MCF 10A (cell line): ENCODE data around the gene ANTKMT. TPM values are rescaled to one million over a fixed set of nuclear protein-coding genes. Genes with fewer than 3 reads are reported as not detected.
"Not testable (repeated sequence)": the region's sequence is repeated elsewhere in the genome, so short reads cannot be mapped to it uniquely, and the experiment has no call there.

Source experiments
- BruUV-seq: library from RNA; stranded (reverse); fragments of 400-500 nt; replicated peaks from 2 replicates; lab custom pipeline; 2021; lab: Mats Ljungman, UMichigan
- CTCF ChIA-PET: fragments of 300-600 bp; sonication (Branson Sonifier 250); formaldehyde crosslinking; extraction: SDS; loops from one replicate; lab custom pipeline; 2021; ENCODE audit warnings: antibody characterized with exemption, inconsistent platforms; lab: Yijun Ruan, JAX
- POLR2A ChIA-PET: fragments of 300-600, 350-650 bp; sonication (Branson Sonifier 250); formaldehyde crosslinking; extraction: SDS; loops from one replicate; lab custom pipeline; 2020; ENCODE audit warnings: antibody characterized with exemption, inconsistent platforms; lab: Yijun Ruan, JAX
- DNase-seq: peaks from one replicate; pipeline ENCODE4 v3.0.0-alpha.2; 2018; ENCODE audit not compliant: unreplicated experiment
- H3K27ac Mint-ChIP-seq: one replicate; pipeline ENCODE4 v1.8.0; 2022; ENCODE audit warnings: mild to moderate bottlenecking, low read depth, mixed read lengths; ENCODE audit not compliant: unreplicated experiment
- H3K27me3 Mint-ChIP-seq: one replicate; pipeline ENCODE4 v1.8.0; 2022; ENCODE audit warnings: mixed read lengths; ENCODE audit not compliant: insufficient read depth, unreplicated experiment
- H3K36me3 Mint-ChIP-seq: one replicate; pipeline ENCODE4 v1.8.0; 2022; ENCODE audit warnings: mild to moderate bottlenecking, moderate library complexity, mixed read lengths; ENCODE audit not compliant: insufficient read depth, unreplicated experiment
- H3K4me1 Mint-ChIP-seq: one replicate; pipeline ENCODE4 v1.8.0; 2022; ENCODE audit warnings: mixed read lengths; ENCODE audit not compliant: insufficient read depth, unreplicated experiment
- H3K4me3 Mint-ChIP-seq: one replicate; pipeline ENCODE4 v1.8.0; 2022; ENCODE audit warnings: mild to moderate bottlenecking, moderate library complexity, mixed read lengths; ENCODE audit not compliant: unreplicated experiment
- H3K9me3 Mint-ChIP-seq: one replicate; pipeline ENCODE4 v1.8.0; 2022; ENCODE audit warnings: mixed read lengths; ENCODE audit not compliant: unreplicated experiment
- CTCF ChIP-seq: fragments of 200-600 bp; IDR thresholded peaks from one replicate; pipeline ENCODE4 v1.8.0; 2022; ENCODE audit warnings: antibody characterized with exemption, mild to moderate bottlenecking; ENCODE audit not compliant: unreplicated experiment
- intact Hi-C: fragments of 100-400 bp; cut with micrococcal nuclease; formaldehyde crosslinking; loops from 2 replicates; pipeline ENCODE4 v1.14.1; 2022
- total RNA-seq: library from RNA; stranded (reverse); gene quantifications from 2 replicates; pipeline ENCODE4 v1.2.3, GENCODE V29; 2022

ANTKMT gene
- total RNA-seq, 1 experiment from 2014 or later = 54.7 TPM

DNA sequence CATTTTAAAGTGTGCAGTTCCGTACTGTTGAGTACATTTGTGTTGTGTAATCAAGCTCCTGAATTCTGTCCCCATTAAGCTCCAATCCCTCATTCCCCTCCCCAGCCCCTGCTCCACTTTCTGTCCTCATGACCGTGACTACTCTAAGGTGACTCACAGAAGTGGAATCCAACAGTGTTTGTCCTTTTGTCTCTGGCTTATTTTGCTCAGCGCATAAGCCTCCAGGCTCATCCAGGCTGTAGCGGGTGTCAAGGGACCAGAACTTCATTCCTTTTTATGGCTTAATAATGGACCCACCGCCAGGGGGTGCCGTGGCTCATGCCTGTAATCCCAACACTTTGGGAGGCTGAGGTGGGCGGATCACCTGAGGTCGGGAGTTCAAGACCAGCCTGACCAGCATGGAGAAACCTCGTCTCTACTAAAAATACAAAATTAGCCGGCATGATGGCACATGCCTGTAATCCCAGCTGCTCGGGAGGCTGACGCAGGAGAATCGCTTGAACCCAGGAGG, 8.2 kb upstream of the ANTKMT start:
- H3K4me3 Mint-ChIP-seq = peak overlapping the region; percentile 42
- intact Hi-C loops = loop anchor here (1.0 kb wide), 1 partner anchor 73 kb away; no protein-coding TSS in a partner anchor
- not testable (repeated sequence) for H3K27me3 Mint-ChIP-seq, H3K36me3 Mint-ChIP-seq, H3K9me3 Mint-ChIP-seq, BruUV-seq
- peaks cover 20% of the 10 kb centered on the region for H3K4me1 Mint-ChIP-seq
- ChIA-PET CTCF (interaction anchor here (0.6 to 3.9 kb wide), 29 partner anchors 8 to 646 kb away, joined by 3 to 34 read pairs (median 4); partner anchors contain the start of genes ANTKMT, CHTF18, CIAO3 and HAGHL), POLR2A (interaction anchor here (0.6 to 8.8 kb wide), 20 partner anchors 9 to 125 kb away, joined by 3 to 124 read pairs (median 4); partner anchors contain the start of genes ANTKMT, CCDC78, CIAO3 and HAGHL)
- H3K27ac Mint-ChIP-seq = peak overlapping the region; percentile 72
- DNase-seq = peak; percentile 96
- TF ChIP-seq CTCF = peak; percentile 58

DNA sequence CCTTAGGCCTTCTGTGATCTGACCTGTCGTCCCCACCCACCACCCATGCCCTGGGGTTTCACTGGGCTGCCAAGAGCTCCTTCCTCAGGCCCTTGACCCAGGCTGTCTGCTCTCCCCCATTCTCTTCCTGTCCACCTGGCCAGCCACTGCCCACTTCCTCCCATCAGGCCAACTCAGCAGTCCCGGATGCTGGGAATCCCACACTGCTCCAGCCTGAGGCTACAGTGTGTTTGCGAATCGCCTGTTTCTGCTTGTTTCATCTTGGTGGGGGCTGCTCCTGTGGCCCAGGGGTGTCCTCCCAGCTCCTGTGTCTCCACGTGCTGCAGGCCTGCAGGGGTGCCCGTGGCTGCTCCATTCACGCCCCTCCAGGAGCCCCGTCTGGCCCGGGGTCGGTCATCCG, 6.9 kb upstream of the ANTKMT start:
- no peaks in the 10 kb centered on the region for H3K27me3 Mint-ChIP-seq
- peaks cover 12% of the 10 kb centered on the region for H3K36me3 Mint-ChIP-seq
- TF ChIP-seq CTCF = no peak
- H3K27ac Mint-ChIP-seq = no peak overlapping the region
- no TSS peak for BruUV-seq
- intact Hi-C loops = no loop called here
- DNase-seq = no peak
- H3K4me1 Mint-ChIP-seq = peaks cover 18% of the 10 kb centered on the region
- H3K9me3 Mint-ChIP-seq = no peaks in the 10 kb centered on the region
- CTCF ChIA-PET = interaction anchor here (0.6 to 1.6 kb wide), 5 partner anchors 10 to 71 kb away, joined by 3 to 6 read pairs (median 4); no protein-coding TSS in a partner anchor
- peak overlapping the region; percentile 60 for H3K4me3 Mint-ChIP-seq
- POLR2A ChIA-PET = interaction anchor here (1.2 to 8.8 kb wide), 6 partner anchors 10 to 74 kb away, joined by 3 to 124 read pairs (median 9); partner anchors contain the start of genes ANTKMT, CCDC78, CHTF18 and CIAO3

GRCh38 chr16:714558-715476, 6.1 kb upstream of the ANTKMT start, which contains the start of gene METRN:
Gene METRN, plus strand, starts transcription at chr16:715118. Its CDS starts 172 bp downstream, at chr16:715290.
- no peak for TF ChIP-seq CTCF
- intact Hi-C loops = no loop called here
- H3K27ac Mint-ChIP-seq = peak within 1 kb of the TSS; percentile 16
- no peaks in the 10 kb centered on the region for H3K27me3 Mint-ChIP-seq
- DNase-seq = peak; percentile 83
- POLR2A ChIA-PET = interaction anchor here (0.6 to 8.8 kb wide), 20 partner anchors 9 to 706 kb away, joined by 3 to 124 read pairs (median 4); partner anchors contain the start of genes ANTKMT, CCDC78, CHTF18 and CIAO3
- H3K36me3 Mint-ChIP-seq = peaks cover 19% of the 10 kb centered on the region
- BruUV-seq = no TSS peak
- peak within 1 kb of the TSS; percentile 76 for H3K4me3 Mint-ChIP-seq
- H3K9me3 Mint-ChIP-seq = no peaks in the 10 kb centered on the region
- H3K4me1 Mint-ChIP-seq = peaks cover 21% of the 10 kb centered on the region
- CTCF ChIA-PET = interaction anchor here (0.5 to 1.6 kb wide), 5 partner anchors 8 to 71 kb away, joined by 3 to 6 read pairs (median 4); no protein-coding TSS in a partner anchor
